ENCODE data around the gene BEX3. TPM values are rescaled to one million over a fixed set of nuclear protein-coding genes. Genes with fewer than 3 reads are reported as not detected.
"Not testable (repeated sequence)": the region's sequence is repeated elsewhere in the genome, so short reads cannot be mapped to it uniquely, and the experiment has no call there.

Gene BEX3
- total RNA-seq, 4 donors from 2014 or later = 284 to 491 (median 355) TPM

GRCh38 chrX:103407776-103408175 is 31.4 kb downstream of the BEX3 start:
- no peaks in the 10 kb centered on the region for H3K36me3 ChIP-seq
- no peaks in the 10 kb centered on the region for H3K27me3 ChIP-seq
- H3K4me1 ChIP-seq = no peaks in the 10 kb centered on the region
- no peak for TF ChIP-seq POLR2A (IDR thresholded peaks at IDR 0.05)
- no peak for TF ChIP-seq CTCF (IDR thresholded peaks at IDR 0.05)
- no peak overlapping the region for H3K27ac ChIP-seq
- WGBS, 2 donors = 90 to 96% methylated on average over 2 of the region's 2 CpGs
- no peak for DNase-seq
- intact Hi-C loops (cut with DNase I) = no loop called here
- H3K9me3 ChIP-seq = no peaks in the 10 kb centered on the region
- no peak overlapping the region for H3K4me3 ChIP-seq (replicated peaks in 1 of 3)

- H3K27me3 ChIP-seq; H3K9me3 ChIP-seq; intact Hi-C loops (cut with DNase I); DNase-seq; H3K4me1 ChIP-seq; H3K4me3 ChIP-seq (replicated peaks in 1 of 3); H3K36me3 ChIP-seq; H3K27ac ChIP-seq: not testable (repeated sequence)
- whole genome bisulfite sequencing, 2 donors = 96 to 98% methylated on average over 2 of the region's 2 CpGs
Observed at GRCh38 chrX:103411721-103412120, 35.4 kb downstream of the BEX3 start.

- Histone ChIP-seq H3K27me3 (no peaks in the 10 kb centered on the region), H3K4me3 (replicated peaks in 1 of 3) (no peak overlapping the region), H3K36me3 (no peaks in the 10 kb centered on the region), H3K27ac (no peak overlapping the region), H3K4me1 (no peaks in the 10 kb centered on the region), H3K9me3 (no peaks in the 10 kb centered on the region)
- TF ChIP-seq POLR2A (IDR thresholded peaks at IDR 0.05) (no peak), CTCF (IDR thresholded peaks at IDR 0.05) (no peak)
- intact Hi-C loops (cut with DNase I) = no loop called here
- no peak for DNase-seq
- 90 to 95% methylated on average over 2 of the region's 8 CpGs for WGBS, 2 donors
Observed at GRCh38 chrX:103413705-103414387, 37.5 kb downstream of the BEX3 start.

- DNase-seq = peak in 1 of 2 donors; percentile 84
- 37 to 100% methylated on average over 1 to 2 of the region's 7 CpGs for WGBS, 2 donors
- H3K4me1 ChIP-seq = no peaks in the 10 kb centered on the region
- H3K36me3 ChIP-seq = no peaks in the 10 kb centered on the region
- no peak overlapping the region for H3K27ac ChIP-seq
- H3K9me3 ChIP-seq = no peaks in the 10 kb centered on the region
- no peak overlapping the region for H3K4me3 ChIP-seq (replicated peaks in 1 of 3)
- intact Hi-C loops (cut with DNase I) = no loop called here
- H3K27me3 ChIP-seq = no peaks in the 10 kb centered on the region
- TF ChIP-seq CTCF (IDR thresholded peaks at IDR 0.05) (no peak), POLR2A (IDR thresholded peaks at IDR 0.05) (no peak)
Observed at GRCh38 chrX:103414561-103414960, 38.2 kb downstream of the BEX3 start.

GRCh38 chrX:103415068-103415467 is 38.7 kb downstream of the BEX3 start:
- WGBS, 2 donors = 95% methylated on average over 6 of the region's 6 CpGs
- Histone ChIP-seq H3K27me3 (no peaks in the 10 kb centered on the region), H3K4me3 (replicated peaks in 1 of 3) (no peak overlapping the region), H3K9me3 (no peaks in the 10 kb centered on the region), H3K4me1 (no peaks in the 10 kb centered on the region), H3K36me3 (no peaks in the 10 kb centered on the region), H3K27ac (no peak overlapping the region)
- no peak for TF ChIP-seq CTCF (IDR thresholded peaks at IDR 0.05)
- no peak for TF ChIP-seq POLR2A (IDR thresholded peaks at IDR 0.05)
- intact Hi-C loops (cut with DNase I) = no loop called here
- DNase-seq = no peak
